NCI-H2081 (cell line): ENCODE measurements around the gene TEX2.

Experiments used
- DNase-seq, 2 experiments: peaks; one replicate each; lab custom pipeline; 2025; lab: John Stamatoyannopoulos, UW

TEX2 gene

DNA sequence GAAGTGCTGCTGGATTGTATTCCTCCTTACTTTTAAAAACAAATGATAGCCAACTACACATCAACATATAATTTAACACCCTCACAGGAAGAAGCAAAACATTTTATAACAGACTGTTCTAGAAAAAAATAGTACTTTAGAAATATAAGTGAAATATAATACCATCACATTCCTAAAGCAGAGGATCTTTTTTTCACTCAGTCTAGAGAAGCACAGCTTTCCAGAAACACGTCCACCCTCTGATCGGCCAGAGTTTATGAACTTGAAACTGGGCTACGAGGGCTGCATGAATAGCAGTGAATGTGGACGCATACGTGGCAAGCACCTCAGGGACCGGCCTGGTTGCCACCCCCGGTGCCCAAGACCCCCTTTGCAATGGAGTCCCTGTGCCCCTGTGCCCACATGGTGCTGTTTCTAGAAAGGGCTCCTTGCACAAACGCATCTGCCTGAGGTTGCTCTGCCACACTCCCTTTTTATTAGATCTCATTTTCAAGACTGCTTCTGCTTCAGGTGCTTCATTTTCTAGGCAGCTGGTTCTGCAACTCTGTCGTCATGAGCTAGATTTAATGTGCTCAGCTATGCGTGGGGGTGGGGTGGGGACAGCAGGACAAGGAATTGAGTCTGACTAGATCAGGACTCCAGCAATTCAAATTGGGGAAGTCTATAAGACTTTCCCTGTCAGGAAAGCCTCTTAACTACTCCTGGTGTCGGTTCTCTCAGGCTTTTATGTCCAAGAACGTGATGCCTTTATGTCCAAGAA is 104.0 kb downstream of the TEX2 start:
- DNase-seq, result no peak

DNA sequence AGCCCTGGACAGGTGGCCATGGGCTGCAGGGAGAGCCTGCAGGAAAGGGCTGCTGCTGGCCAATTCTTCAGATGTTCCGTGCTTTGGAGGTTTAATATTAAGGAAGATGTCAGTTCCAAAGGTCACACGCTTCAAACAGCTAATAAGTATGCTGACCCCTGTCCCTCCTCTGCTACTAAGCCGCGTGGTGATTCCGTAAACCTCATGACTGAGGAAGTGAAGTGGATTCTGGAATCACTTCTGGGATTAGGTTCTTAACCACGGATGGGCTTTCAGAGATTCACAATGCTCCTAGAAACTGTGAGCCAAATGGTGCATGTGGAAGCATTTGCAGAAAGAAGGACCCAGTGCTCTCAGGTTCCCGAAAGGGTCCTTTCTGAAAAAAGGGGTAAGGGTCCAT is 104.7 kb downstream of the TEX2 start:
- DNase-seq, result no peak

DNA sequence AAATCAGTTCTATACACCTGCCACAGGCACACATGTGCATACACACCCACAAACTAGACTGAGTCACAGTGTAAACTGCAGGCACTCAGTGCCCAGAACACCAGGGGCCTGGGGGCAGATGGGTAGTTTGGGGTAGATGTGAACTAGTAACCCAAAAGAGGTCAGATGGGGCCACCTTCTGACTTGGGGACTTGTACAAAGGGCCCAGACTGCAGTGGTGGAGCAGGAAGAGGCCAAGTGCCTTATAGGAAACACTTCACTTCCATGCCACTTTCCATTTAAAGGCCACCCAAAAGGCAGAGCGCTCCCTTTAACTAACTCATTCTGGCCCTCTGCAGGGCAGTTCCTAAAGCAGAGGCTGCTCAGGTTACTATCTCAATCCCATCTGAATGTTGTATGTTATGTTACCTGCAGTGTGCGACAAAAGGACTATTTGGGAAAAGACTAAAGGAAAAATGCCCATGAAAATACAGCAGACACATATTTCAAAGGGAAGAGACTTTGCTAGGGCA is 105.3 kb downstream of the TEX2 start:
- DNase-seq, result no peak

DNA sequence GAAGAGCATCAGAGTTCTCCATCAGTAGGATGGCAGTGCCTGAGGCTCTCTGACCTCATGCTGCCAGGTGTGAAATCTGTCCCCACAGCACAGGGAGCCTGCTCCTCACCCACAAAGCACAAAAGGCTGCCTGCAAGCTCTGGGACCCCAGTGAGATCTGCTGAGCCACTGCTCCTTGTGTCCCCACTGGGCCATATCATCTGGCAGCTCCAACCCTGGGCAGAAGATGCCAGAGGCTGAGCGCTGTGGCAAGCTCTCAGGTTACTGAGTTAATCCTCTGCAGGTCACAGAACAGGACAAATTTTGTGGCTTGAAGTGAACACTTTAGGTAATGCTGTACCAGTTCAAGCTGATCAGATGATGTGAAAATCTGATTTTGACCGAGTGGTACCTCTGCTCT is 106.4 kb downstream of the TEX2 start:
- DNase-seq, result no peak

DNA sequence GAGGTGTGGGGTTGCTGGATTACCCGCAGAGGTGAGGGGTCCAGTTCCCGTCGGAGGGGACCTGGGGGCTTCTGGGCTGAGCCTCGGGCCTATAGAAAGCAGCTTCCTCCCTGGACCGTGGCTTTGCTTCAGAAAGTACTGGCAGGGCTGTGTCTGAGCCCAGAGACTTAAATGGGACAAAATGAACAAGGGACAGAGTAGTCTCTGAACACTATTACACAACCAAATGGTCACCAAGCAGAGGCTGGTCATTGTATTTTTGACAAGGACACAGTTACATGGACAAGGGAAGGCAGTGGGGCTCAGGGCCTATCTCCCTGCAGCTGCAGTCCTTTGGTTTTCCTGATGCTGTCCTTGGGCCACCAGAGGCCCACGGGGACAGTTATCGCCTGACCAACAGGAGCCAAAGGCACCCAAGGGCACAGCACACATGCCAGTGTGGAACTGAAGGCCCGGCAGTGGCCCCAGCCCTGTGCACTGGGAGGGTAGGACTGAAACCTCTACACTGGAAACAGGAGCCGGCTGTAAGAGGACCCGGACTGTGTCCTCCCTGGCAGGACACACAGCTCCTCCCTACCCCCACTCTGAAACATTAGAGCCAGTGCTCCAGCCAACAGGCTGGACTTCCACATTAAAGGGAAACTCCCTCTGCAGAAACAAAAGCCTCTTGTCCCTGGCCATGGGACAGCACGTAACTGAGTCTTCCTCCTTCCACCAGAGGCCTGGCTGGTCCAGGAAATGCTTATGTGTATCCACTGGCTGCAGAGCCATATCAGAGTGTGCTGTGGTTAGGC is 107.1 kb downstream of the TEX2 start:
- no peak for DNase-seq

DNA sequence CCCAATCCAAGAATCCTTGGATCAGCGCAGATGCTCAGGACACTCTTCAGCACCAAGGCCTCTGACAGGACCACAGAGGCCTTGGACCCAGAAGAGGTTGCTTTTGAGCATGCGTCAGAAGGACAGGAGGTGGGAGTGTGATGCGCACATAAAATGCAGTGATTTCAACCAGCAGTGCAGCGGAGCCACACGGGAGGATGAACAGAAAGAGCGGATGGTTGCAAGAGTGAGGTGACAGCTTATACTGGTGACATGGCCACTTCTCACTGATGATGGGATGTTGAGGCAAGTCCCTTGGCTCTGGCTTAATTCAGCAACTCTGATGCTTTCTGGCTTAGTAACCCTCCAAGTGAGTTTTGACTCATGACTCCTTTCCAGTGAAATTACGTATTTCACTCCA is 107.9 kb downstream of the TEX2 start:
- no peak for DNase-seq

DNA sequence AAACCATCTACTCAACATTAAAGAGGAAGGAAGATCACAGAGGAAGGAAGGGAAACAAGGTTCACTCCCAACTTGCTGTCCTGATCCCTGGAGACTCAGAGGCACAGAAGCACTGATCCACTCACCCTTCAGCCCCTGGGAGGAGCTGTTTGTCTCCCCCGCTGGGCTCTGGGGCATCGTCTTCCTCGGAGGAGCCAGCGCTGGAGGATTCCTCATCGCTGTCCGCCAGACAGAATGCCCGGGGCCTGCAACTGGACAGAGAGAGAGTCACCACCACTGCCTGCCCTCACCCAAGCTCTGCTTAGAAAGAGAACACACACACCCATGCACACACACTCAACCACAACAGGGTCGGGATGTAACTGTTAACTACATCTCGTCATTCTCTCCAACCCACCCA is 108.3 kb downstream of the TEX2 start:
- no peak for DNase-seq

DNA sequence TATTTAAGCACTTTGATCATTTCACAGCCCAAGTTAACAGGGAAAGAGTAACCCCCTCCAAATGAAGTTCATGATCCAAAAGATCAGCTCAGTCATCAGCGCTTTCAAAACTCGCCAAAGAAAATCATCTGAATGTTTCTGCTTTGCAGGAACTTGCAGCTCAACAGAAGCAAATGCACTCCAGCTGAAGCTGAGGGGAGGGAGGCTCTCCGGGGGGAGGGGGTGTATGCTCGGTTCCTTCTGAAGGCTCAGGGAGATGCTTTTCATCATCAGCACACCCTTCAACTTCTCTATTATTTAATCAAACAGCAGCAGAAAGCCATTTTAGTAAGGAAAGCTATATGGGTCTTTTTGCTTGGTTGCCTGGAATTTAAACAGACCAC is 108.8 kb downstream of the TEX2 start:
- no peak for DNase-seq

DNA sequence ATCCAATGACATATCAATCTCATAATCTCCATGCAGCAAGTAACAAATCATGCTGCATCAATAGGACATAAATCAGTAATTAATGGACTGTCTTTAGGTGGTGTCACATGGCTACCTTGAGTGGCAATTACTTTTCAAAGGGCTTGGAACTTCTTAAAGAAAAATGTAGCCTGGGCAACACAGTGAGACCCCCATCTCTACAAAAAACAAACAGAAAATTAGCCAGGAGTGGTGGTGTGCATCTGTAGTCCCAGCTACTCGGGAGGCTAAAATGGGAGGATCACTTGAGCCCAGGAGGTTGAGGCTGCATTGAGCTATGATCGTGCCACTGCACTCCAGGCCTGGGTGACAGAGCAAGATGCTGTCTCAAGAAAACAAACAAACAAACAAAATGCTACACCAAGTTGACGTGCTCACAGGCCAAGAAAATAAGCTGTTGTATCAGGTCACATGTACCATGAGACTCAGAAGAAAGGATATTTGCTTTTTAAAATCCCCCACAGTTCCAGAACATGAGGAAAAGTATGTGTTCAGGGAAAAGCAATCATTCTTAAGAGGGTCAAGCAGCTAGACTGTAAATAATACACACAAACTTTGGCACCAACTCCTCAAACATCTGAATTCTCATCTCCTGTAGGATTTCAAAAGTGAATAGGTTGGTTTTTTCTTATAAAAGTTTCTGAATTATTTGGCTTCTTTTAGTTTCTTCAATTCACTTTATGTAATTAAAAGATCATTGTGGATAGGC is 109.3 kb downstream of the TEX2 start:
- no peak for DNase-seq

DNA sequence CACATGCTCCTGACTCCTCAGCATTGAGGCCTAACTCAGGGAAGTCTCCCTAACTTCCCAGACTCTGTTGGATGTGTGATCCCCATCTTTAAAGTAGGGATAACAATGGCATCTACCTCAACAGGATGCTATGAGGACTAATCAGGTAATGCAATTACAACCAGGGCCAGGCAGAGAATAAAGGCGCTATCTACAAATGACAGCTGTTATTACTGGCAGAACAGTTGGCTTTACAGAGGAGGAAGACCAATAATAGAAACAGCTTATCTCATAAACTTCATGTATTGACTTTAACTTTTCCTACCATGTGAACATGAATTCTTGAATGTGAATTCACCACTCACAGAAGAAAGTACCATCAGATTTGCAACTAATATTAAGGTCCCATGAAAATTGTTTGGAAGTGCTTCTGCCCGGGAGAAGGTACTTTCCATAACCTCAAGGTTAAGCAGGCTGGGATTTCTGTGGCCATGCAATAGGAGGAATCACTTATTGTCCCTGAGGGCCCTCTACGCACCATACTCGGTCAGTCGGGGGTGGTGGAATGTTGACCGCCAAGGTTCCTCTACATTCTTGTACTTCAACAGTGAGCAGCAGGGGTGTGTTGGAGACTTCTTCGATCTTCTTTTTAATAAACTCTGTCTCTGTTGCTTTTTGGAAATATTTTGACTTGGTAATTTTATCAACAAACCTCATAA is 110.5 kb downstream of the TEX2 start:
- no peak for DNase-seq

DNA sequence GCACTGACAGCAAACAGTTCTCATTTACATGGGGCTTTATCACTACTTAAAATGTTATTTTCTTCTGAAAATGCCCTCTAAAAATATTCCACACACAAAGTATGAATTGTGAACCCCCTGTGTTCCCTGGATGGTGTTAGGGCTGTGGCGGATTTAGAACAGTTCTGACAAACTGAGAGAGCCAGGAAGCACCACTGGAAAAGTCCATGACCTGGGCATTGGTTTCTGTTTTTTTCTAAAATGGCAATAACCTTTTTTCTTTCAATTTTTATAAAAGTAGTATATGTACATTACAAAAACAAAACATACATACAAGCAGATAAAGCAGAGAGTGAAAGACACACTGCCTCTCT is 112.1 kb downstream of the TEX2 start:
- no peak for DNase-seq

DNA sequence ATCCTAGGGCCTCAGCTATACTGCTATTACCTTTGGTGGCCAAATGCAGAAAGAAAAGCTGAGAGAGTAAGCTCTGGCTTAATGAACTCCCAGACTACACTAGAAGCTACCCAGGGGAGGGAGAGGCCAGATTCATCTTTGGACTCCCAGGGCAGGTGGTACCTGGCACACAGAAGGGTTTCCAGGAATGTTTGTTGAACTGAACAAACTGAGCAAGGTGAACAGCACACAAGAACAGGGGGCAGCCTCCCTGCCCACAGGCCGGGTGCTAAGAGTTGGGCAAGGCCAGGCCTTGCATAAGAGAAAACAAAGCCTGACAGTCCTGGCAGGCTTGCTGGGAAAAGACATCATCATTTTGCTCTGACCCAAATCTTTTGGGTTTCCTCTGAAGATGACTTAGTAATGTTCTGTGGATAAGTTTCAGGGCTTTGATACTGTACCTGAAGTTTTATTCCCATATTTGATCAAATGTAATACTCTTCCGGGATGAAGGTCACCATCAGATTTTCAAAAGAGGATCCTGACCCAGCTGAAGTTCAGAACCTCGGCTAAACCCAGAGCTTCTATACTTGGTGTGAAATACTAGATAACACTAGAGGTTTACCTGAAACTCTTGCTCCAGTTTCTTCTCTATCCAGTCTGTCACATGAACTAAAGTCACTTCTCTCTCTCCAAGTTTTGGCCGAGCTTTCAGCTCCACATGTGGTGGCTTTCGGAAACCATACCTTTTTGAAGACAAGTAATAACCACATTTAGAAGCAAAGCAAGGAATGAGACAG is 112.6 kb downstream of the TEX2 start:
- DNase-seq, result peak in 1 of 2 experiments; percentile 18

DNA sequence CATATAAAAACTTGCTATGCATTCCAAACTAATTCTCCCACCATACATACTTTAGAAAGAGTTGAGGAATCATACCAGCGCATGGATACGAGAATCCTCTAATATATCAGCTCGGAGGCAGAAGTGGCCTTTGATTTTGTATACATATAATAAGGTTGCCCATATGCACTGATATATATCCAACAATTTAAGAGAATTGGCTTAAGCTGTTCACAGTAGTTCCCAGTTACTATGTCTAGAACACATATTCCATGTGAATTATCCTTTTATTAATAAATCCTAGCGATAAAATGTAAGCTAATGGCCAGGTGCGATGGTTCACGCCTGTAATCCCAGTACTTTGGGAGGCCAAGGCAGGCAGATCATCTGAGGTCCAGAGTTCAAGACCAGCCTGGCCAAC is 113.9 kb downstream of the TEX2 start:
- no peak for DNase-seq

DNA sequence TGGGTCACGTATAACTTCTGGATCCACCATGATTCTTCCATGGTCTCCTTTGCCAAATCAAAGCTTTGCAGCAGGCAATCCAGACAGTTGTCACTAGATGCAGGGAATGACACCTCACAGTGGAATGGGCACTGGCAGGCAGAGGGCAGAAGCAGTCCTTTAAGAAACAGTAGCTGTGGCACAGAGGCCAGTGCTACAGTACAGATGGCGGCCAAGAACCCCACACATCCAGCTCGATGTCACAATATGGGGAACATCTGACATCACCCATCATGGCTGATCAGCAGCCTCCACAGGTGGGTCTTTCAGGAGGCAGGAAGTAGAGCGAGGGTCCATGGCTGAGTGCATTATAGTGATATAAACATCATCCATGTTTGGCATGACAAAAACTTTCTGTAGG is 114.4 kb downstream of the TEX2 start:
- DNase-seq, result no peak

DNA sequence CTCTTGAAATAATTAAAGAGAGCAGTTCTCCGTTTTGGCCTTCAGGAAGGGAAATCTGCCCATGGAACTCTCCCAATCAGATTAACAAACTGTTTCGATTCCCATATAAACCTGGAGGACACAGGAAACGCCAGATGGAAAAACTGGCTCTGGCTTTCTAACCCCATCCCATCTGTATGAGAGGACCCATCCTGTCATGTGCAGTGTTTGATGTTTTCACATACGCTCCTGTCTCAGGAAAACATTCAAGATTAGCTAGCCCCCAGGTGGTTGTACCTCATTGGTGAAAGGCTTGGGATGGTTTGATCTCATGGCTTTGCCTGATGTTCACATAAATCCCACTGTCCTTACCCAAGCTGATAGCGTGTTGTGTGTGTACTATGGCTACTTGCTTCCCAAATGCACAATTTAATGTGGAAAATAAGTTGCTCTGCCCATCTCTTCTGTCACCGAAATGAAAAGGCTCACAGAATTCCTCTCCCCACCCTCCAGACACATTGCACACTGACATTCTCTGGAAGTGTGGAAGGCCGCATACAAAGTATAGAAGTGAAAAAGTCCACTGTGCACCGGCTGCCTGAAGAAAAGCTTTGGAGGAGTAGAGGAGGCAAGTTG is 114.9 kb downstream of the TEX2 start:
- no peak for DNase-seq

DNA sequence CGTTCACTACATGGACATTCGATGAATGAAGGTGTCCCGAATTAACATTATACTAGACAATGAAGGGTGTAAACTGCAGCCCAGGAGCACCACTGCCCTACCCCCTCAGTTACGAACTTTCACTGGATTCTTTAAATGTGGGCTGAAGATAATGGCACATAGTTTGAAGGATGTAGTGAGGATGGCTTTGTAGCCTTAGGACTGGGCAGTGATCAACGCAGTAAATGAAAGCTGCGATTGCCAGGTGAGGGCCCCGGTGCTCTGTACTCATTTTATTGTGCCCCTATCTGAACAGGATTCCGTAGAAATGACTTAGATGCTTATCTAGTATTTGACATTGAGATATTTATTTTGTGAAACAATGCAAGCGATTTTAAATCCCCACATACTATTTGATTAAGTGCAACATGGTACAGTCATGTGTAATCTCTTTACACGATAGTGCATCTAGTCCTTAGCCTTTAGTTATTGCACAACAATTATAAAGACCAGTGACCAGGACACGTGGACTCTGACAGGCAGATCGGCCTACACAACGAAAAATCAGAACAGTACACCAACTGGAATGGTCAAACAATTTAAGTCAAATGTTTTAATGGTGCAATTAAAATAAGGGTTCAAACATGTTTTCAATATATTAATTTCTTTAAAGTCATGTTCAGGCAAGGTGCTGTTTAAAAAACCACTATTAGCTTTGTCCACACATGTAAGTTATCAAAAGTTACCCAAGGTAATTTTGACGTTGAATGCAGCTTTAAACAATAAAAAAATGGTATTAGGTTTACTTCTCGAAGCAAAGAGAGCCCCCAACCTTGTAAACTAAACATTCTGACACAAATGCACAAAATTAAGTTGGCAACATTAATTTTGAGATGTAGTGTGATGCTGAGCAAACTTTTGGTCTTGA is 115.7 kb downstream of the TEX2 start:
- no peak for DNase-seq

DNA sequence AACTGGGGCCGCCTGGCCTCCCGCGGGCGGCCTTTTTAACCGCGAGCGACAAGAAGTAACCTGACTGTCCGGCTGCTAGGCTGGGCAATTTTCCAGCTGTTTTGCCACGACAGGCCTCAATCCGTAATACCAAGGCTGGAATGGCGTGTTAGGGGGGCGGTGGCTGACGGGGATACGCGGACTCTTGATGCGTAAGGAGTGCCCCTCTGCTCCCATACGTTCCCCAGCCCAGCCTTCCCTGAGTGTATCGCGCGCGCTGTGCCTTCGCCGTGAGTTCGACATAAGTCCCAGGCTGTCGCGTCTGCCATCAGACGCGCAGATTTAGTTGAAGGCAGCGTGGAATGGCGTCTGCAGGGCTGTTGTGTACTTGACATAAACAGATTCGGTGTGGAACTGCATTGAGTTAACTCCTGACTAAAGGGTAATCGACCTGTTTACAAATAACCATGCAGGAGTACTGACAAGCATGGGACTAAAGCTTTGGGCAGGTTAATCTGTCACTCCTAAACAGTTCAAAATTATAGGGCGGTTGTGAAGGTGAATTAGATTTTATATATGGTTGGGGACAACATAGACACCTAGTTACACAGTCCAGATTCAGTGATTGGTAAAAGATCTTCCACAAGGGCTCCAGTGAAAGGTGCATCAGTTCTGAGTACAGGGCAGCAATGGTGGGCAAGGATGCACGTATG is 116.5 kb downstream of the TEX2 start:
- DNase-seq, result peak; percentile 67 to 72

DNA sequence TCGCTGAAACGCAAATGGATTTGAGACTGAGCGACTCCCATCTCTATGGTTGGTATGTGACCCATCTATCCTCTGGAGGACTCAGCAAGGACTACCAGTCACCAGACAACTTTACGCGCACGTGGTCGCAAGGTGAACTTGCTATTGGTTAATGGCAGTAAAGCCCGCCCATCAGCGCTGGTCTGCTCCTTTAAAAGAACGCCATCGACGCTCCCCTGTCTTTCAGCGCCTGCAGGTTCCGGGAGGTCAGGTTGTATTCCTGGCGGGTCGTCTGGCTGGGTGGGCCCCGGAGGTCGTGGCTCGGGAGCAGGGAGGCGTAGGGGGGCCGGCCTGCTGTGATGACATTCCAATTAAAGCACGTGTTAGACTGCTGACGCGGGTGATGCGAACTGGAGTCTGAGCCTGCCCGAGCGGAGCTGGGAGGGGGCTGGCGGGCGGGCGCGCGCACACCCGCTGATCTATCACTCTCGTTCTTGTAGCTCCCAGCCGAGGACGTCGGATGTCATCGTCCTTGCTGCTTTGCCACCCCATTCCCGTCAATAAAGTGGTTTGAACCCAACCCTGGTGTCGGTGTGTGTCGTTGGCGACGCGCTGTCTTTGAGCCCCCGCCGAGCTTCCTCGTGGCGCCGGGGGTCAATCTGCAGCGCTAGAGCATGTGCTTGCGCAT is 117.2 kb downstream of the TEX2 start:
- peak; percentile 99 to 100 for DNase-seq

DNA sequence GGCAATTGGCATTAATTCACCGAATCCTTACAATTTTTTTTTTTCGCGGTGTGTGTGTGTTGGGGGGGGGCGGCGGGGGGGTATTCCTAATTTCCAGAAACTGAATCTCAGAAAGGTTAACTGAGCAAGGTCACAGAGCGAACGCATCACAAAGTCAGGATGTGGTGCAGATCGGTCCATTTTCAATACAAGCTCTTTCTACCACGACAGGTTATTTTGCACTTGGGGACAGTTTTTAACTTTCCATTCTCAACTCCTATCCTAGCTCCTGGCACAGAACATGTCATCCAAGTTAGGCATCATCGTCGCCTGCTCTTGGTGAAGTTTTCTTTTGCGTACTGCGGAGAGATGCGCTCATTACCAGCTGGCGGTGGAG is 117.7 kb downstream of the TEX2 start:
- DNase-seq, result no peak
